Lower leg skin (tissue), 4 donors: ENCODE results near the gene OR52K1. TPM values are rescaled to one million over a fixed set of nuclear protein-coding genes. Genes with fewer than 3 reads are reported as not detected.

Experiments used
- DNase-seq, 2 donors: peaks; one replicate each; pipeline ENCODE4 v3.0.0-alpha.2; 2019; ENCODE audit warnings: low spot score in 2 of 2
- H3K4me3 ChIP-seq: fragments of 200-600 bp; sonication (generic); 2 replicates; pipeline ENCODE4 v1.5.1; 2017; ENCODE audit warnings: mild to moderate bottlenecking, low read depth; ENCODE audit not compliant: poor library complexity, severe bottlenecking
- CTCF ChIP-seq, 3 donors: fragments of 450-650 bp; IDR thresholded peaks; one replicate each; pipeline ENCODE4 v1.5.1; 2016; ENCODE audit warnings: antibody characterized with exemption in 3 of 3, mild to moderate bottlenecking in 3 of 3, moderate library complexity in 2 of 3
- POLR2A ChIP-seq, 2 donors: fragments of 450-650 bp; IDR thresholded peaks; one replicate each; pipeline ENCODE4 v1.6.1; 2016 to 2017; ENCODE audit warnings: antibody characterized with exemption in 2 of 2, mild to moderate bottlenecking in 1 of 2, moderate library complexity in 1 of 2
- WGBS, 2 donors: methylation state at CpG; one replicate each; pipeline ENCODE4 v1.1.5; 2018; 5-methylcytosine and 5-hydroxymethylcytosine counted together
- intact Hi-C: fragments of 100-400 bp; cut with DNase I; formaldehyde crosslinking; loops from one replicate; pipeline ENCODE4 v1.15.0; 2023; ENCODE audit warnings: low total_unique reads
- total RNA-seq, 4 donors: library from RNA; depleted of rRNA; stranded (reverse); fragments of >200 nt; gene quantifications; one replicate each; pipeline ENCODE4 v1.1.0, GENCODE V29; 2016

OR52K1 gene
- total RNA-seq, 4 donors from 2014 or later = not detected

- WGBS, 2 donors = 65 to 93% methylated on average over 3 of the region's 3 CpGs
- intact Hi-C loops = no loop called here
- DNase-seq = no peak
- H3K4me3 ChIP-seq = no peak overlapping the region
- TF ChIP-seq POLR2A (IDR thresholded peaks at IDR 0.05) = no peak
- no peak for TF ChIP-seq CTCF (IDR thresholded peaks at IDR 0.05)
Measured at GRCh38 chr11:4453118-4453517, 29.3 kb upstream of the OR52K1 start.

- no peak overlapping the region for H3K4me3 ChIP-seq
- no peak for TF ChIP-seq POLR2A (IDR thresholded peaks at IDR 0.05)
- no peak for TF ChIP-seq CTCF (IDR thresholded peaks at IDR 0.05)
- intact Hi-C loops = no loop called here
- DNase-seq = no peak
Measured at GRCh38 chr11:4454021-4454420, 28.4 kb upstream of the OR52K1 start.

GRCh38 chr11:4455419-4455818 is 27.0 kb upstream of the OR52K1 start:
- WGBS, 2 donors = 46 to 48% methylated on average over 1 of the region's 1 CpG
- intact Hi-C loops = no loop called here
- TF ChIP-seq POLR2A (IDR thresholded peaks at IDR 0.05) (no peak), CTCF (IDR thresholded peaks at IDR 0.05) (no peak)
- DNase-seq = peak in 1 of 2 donors; percentile 29
- no peak overlapping the region for H3K4me3 ChIP-seq

GRCh38 chr11:4459500-4459899 is 22.9 kb upstream of the OR52K1 start:
- no peak overlapping the region for H3K4me3 ChIP-seq
- TF ChIP-seq POLR2A (IDR thresholded peaks at IDR 0.05) (no peak), CTCF (IDR thresholded peaks at IDR 0.05) (no peak)
- intact Hi-C loops = no loop called here
- 45 to 56% methylated on average over 4 of the region's 4 CpGs for WGBS, 2 donors
- no peak for DNase-seq

- no peak overlapping the region for H3K4me3 ChIP-seq
- TF ChIP-seq POLR2A (IDR thresholded peaks at IDR 0.05) (no peak), CTCF (IDR thresholded peaks at IDR 0.05) (no peak)
- intact Hi-C loops = no loop called here
- no peak for DNase-seq
- WGBS, 2 donors = 87 to 89% methylated on average over 4 of the region's 4 CpGs
Measured at GRCh38 chr11:4460151-4460550, 22.3 kb upstream of the OR52K1 start.
